ES-I3 (cell line): ENCODE results near the gene SH2D1B.
"Not testable (repeated sequence)": the region's sequence is repeated elsewhere in the genome, so short reads cannot be mapped to it uniquely, and the experiment has no call there.

Experiments
- H3K36me3 ChIP-seq: 2 replicates; pipeline ENCODE4 v1.6.1; 2013; ENCODE audit warnings: mild to moderate bottlenecking, low read length, control low read depth, moderate library complexity; ENCODE audit not compliant: insufficient read depth
- H3K4me1 ChIP-seq: 2 replicates; pipeline ENCODE4 v1.6.1; 2013; ENCODE audit warnings: mild to moderate bottlenecking, control low read depth, low read length; ENCODE audit not compliant: insufficient read depth
- H3K9ac ChIP-seq: 2 replicates; pipeline ENCODE4 v1.6.1; 2013; ENCODE audit warnings: low read depth, mild to moderate bottlenecking, low read length, moderate library complexity
- H3K9me3 ChIP-seq: 2 replicates; pipeline ENCODE4 v1.6.1; 2013; ENCODE audit warnings: mild to moderate bottlenecking, low read length, moderate library complexity; ENCODE audit not compliant: control insufficient read depth, insufficient read depth

SH2D1B gene

GRCh38 chr1:162353702-162354101 lies 58.2 kb downstream of the SH2D1B start:
- H3K4me1 ChIP-seq: peaks cover 21% of the 10 kb centered on the region
- H3K9ac ChIP-seq: no peak overlapping the region
- H3K9me3 ChIP-seq: no peaks in the 10 kb centered on the region
- no peaks in the 10 kb centered on the region for H3K36me3 ChIP-seq

DNA sequence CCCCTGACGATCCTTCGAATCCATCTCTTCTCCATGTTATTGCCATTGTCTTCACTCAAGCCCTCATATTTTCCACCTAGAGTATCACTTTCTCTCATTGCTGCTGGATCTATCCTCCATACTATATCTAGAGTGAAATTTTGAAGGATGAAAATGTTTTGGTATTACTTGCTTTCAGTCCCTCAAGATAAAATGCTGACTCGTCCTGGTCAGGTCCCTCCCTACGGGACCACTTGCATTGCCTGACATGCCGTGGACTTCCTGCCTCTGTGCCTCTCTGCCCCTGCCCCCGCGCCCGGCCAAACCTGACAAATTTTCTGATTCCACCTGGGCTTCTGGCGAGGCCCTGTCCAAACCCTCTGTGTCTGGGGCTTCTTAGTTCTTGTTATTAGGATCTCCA lies 58.9 kb downstream of the SH2D1B start:
- Histone ChIP-seq H3K4me1 (peaks cover 21% of the 10 kb centered on the region), H3K36me3 (no peaks in the 10 kb centered on the region), H3K9ac (no peak overlapping the region), H3K9me3 (no peaks in the 10 kb centered on the region)

DNA sequence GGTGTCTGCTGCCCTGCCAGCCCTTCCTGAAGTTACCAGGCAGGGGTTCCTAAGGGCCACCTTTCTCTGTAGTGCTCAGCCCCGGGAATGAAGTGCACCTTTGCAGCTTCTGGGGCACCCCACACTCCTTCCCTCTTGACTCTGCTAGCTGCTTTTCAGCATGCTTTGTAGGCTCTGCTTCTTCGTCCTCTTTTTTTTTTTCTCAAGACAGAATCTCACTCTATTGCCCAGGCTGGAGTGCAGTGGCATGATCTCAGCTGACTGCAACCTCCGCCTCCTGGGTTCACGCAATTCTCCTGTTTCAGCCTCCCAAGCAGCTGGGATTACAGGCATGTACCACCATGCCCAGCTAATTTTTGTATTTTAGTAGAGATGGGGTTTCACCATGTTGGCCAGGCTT lies 60.1 kb downstream of the SH2D1B start:
- peaks cover 21% of the 10 kb centered on the region for H3K4me1 ChIP-seq
- not testable (repeated sequence) for H3K9ac ChIP-seq, H3K36me3 ChIP-seq, H3K9me3 ChIP-seq

DNA sequence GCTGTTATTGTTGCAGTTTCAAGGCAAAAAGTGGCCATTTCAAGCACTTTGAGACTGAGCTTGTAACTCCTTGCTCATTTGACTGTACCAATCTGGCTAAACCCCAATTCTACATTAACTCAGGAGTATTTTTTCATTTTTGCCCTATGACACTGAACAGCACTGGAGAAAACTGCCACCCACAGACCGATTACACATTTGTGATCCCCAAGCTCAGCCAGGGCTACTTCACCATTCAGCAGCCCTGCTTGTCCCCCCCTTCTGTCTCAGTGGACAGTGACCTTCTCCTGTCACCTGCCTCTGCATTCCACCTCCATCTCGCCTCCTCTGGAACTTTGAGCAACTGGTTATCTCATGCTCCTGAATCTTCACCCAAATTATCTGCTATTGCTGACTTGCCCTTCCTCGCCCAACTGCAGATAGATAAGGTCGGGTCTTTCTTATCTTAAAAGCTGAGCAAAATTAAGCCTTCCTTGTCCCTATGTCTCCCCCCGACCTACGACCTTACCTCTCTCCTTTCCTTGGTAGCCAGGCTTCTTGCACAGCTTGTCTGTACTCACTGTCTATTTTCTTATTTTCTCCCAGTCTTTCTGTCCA lies 60.6 kb downstream of the SH2D1B start:
- H3K9ac ChIP-seq: no peak overlapping the region
- no peaks in the 10 kb centered on the region for H3K36me3 ChIP-seq
- no peaks in the 10 kb centered on the region for H3K9me3 ChIP-seq
- peaks cover 21% of the 10 kb centered on the region for H3K4me1 ChIP-seq

DNA sequence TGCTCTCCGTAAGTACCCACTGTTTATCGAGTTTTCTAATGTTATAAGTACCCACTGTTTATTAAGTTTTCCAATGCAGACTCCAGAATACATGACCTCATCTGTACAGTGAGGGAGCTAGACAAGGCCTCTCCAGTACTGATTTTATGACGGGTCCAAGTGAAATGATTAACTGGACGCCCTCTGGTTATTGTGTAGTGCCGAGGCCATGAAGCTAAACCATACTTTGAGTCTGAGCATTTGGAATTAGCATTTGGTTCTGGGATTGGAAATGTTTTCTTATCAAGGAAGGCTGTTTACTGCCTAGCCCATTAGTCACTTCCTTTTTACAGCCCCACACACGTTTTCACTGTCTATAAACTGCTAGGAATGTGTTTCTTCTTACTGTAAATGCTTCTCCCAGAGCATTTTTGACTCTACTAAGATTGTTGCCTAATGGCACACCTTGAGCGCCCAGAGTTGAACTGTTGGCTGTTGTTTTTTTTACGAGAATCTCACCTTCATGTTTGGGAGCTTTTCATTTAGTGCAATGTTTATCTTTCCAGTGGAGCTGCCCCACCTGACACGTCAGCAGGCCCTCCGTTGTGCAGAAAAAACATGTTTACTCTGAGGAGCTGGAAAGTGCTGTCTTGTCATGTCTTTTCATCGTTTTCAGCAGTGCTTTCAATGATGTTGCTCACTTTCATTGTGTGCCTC lies 62.2 kb downstream of the SH2D1B start:
- no peaks in the 10 kb centered on the region for H3K9me3 ChIP-seq
- no peaks in the 10 kb centered on the region for H3K36me3 ChIP-seq
- H3K4me1 ChIP-seq: peaks cover 21% of the 10 kb centered on the region
- no peak overlapping the region for H3K9ac ChIP-seq

DNA sequence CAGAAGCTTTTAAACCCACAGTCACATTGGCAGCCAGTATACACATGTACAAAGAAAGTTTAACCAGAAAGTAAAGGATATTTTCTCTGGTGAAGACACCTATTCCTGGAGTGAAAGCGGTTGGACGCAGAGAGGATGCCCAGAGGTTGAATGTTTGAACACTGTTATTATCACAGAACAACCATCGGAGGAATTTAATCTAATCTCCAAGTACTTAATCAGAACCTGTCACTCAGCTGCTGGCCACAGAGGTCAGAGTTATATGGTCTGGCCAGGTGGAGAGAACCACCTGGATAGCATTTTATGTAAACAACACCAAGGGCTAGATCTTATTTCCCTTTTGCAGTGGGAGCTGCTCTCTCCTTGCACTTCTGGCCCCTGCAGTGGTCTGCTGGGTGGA lies 64.7 kb downstream of the SH2D1B start:
- H3K9ac ChIP-seq: no peak overlapping the region
- H3K4me1 ChIP-seq: peaks cover 9% of the 10 kb centered on the region; the same call in 1 of the 2 replicates
- no peaks in the 10 kb centered on the region for H3K36me3 ChIP-seq
- no peaks in the 10 kb centered on the region for H3K9me3 ChIP-seq
